Activated T-cell treated with anti-CD3 and anti-CD28 coated beads, Interleukin-2, amount 50 U/mL, for 4 hours (primary cell): Measurements from ENCODE around the gene IQSEC3. TPM values are rescaled to one million over a fixed set of nuclear protein-coding genes. Genes with fewer than 3 reads are reported as not detected.

Experiments
- ATAC-seq, 2 donors: fragments of 200-7000 bp; cut with Tn5 transposase; one replicate each; pipeline ENCODE4 v1.10.0; 2021
- DNase-seq: peaks from one replicate; pipeline ENCODE4 v3.0.0-alpha.2; 2020
- H3K27me3 Mint-ChIP-seq: one replicate; pipeline ENCODE4 v1.8.0; 2021; ENCODE audit warnings: low read depth, mixed read lengths
- H3K36me3 Mint-ChIP-seq: one replicate; pipeline ENCODE4 v1.8.0; 2022; ENCODE audit warnings: mixed read lengths; ENCODE audit not compliant: insufficient read depth
- H3K4me1 Mint-ChIP-seq: one replicate; pipeline ENCODE4 v1.8.0; 2021; ENCODE audit warnings: low read depth, mixed read lengths
- H3K4me3 Mint-ChIP-seq: one replicate; pipeline ENCODE4 v1.8.0; 2021; ENCODE audit warnings: mild to moderate bottlenecking, moderate library complexity, mixed read lengths
- H3K9me3 Mint-ChIP-seq: one replicate; pipeline ENCODE4 v1.8.0; 2021; ENCODE audit warnings: mixed read lengths
- total RNA-seq, 3 donors: library from RNA; stranded (reverse); gene quantifications; one replicate each; pipeline ENCODE4 v1.2.1, GENCODE V29; 2021

The IQSEC3 gene
- total RNA-seq, 3 donors from 2014 or later: 0.46 to 0.82 (median 0.51) TPM

GRCh38 chr12:104551-105081 lies 38.0 kb downstream of the IQSEC3 start:
- H3K4me3 Mint-ChIP-seq: no peak overlapping the region
- ATAC-seq (no peak), DNase-seq (peak; percentile 14)
- H3K9me3 Mint-ChIP-seq: no peaks in the 10 kb centered on the region
- peaks cover 11% of the 10 kb centered on the region for H3K4me1 Mint-ChIP-seq
- H3K27me3 Mint-ChIP-seq: peaks cover 14% of the 10 kb centered on the region
- no peaks in the 10 kb centered on the region for H3K36me3 Mint-ChIP-seq

- Mint-ChIP-seq H3K4me3 (no peak overlapping the region), H3K27me3 (peaks cover 5% of the 10 kb centered on the region), H3K4me1 (peaks cover 17% of the 10 kb centered on the region), H3K36me3 (no peaks in the 10 kb centered on the region), H3K9me3 (no peaks in the 10 kb centered on the region)
- DNase-seq (no peak), ATAC-seq (no peak)
Measured at GRCh38 chr12:105696-106095, 39.1 kb downstream of the IQSEC3 start.

- DNase-seq (no peak), ATAC-seq (no peak)
- Mint-ChIP-seq H3K27me3 (peaks cover 2% of the 10 kb centered on the region), H3K4me1 (peaks cover 17% of the 10 kb centered on the region), H3K4me3 (no peak overlapping the region), H3K9me3 (no peaks in the 10 kb centered on the region), H3K36me3 (no peaks in the 10 kb centered on the region)
Measured at GRCh38 chr12:106118-106591, 39.6 kb downstream of the IQSEC3 start.

- H3K4me3 Mint-ChIP-seq: no peak overlapping the region
- peaks cover 4% of the 10 kb centered on the region for H3K27me3 Mint-ChIP-seq
- no peak for DNase-seq
- H3K36me3 Mint-ChIP-seq: no peaks in the 10 kb centered on the region
- no peaks in the 10 kb centered on the region for H3K9me3 Mint-ChIP-seq
- ATAC-seq: no peak
- peaks cover 17% of the 10 kb centered on the region for H3K4me1 Mint-ChIP-seq
Measured at GRCh38 chr12:108594-108993, 42.0 kb downstream of the IQSEC3 start.

GRCh38 chr12:109446-109845 lies 42.9 kb downstream of the IQSEC3 start:
- Mint-ChIP-seq H3K4me1 (peaks cover 12% of the 10 kb centered on the region), H3K4me3 (no peak overlapping the region), H3K27me3 (peaks cover 4% of the 10 kb centered on the region), H3K36me3 (no peaks in the 10 kb centered on the region), H3K9me3 (no peaks in the 10 kb centered on the region)
- ATAC-seq (no peak), DNase-seq (no peak)

- Mint-ChIP-seq H3K4me3 (no peak overlapping the region), H3K36me3 (no peaks in the 10 kb centered on the region), H3K9me3 (no peaks in the 10 kb centered on the region), H3K4me1 (peaks cover 12% of the 10 kb centered on the region), H3K27me3 (peaks cover 4% of the 10 kb centered on the region)
- DNase-seq: no peak
- ATAC-seq: no peak
Measured at GRCh38 chr12:109872-110271, 43.3 kb downstream of the IQSEC3 start.

GRCh38 chr12:111699-112493 lies 45.3 kb downstream of the IQSEC3 start:
- Mint-ChIP-seq H3K4me1 (peaks cover 9% of the 10 kb centered on the region), H3K27me3 (peaks cover 9% of the 10 kb centered on the region)
- no peak for ATAC-seq

GRCh38 chr12:113347-113746 lies 46.8 kb downstream of the IQSEC3 start:
- DNase-seq (no peak), ATAC-seq (no peak)
- no peaks in the 10 kb centered on the region for H3K9me3 Mint-ChIP-seq
- no peaks in the 10 kb centered on the region for H3K36me3 Mint-ChIP-seq
- peaks cover 9% of the 10 kb centered on the region for H3K4me1 Mint-ChIP-seq
- no peak overlapping the region for H3K4me3 Mint-ChIP-seq
- H3K27me3 Mint-ChIP-seq: peaks cover 19% of the 10 kb centered on the region

More at GRCh38 chr12:111699-112493, 45.3 kb downstream of the IQSEC3 start:
- H3K9me3 Mint-ChIP-seq: no peaks in the 10 kb centered on the region
- no peaks in the 10 kb centered on the region for H3K36me3 Mint-ChIP-seq
- no peak overlapping the region for H3K4me3 Mint-ChIP-seq
- DNase-seq: no peak

- H3K27me3 Mint-ChIP-seq: peaks cover 27% of the 10 kb centered on the region
Measured at GRCh38 chr12:114626-115211, 48.2 kb downstream of the IQSEC3 start.

GRCh38 chr12:115518-115917 lies 49.0 kb downstream of the IQSEC3 start:
- Mint-ChIP-seq H3K4me3 (no peak overlapping the region), H3K9me3 (no peaks in the 10 kb centered on the region), H3K4me1 (no peaks in the 10 kb centered on the region), H3K27me3 (peaks cover 31% of the 10 kb centered on the region), H3K36me3 (no peaks in the 10 kb centered on the region)
- no peak for ATAC-seq
- DNase-seq: no peak

More at GRCh38 chr12:114626-115211, 48.2 kb downstream of the IQSEC3 start:
- Mint-ChIP-seq H3K9me3 (no peaks in the 10 kb centered on the region), H3K4me3 (no peak overlapping the region), H3K4me1 (peaks cover 4% of the 10 kb centered on the region), H3K36me3 (no peaks in the 10 kb centered on the region)
- DNase-seq (no peak), ATAC-seq (no peak)

GRCh38 chr12:115960-116915 lies 49.7 kb downstream of the IQSEC3 start:
- peaks cover 32% of the 10 kb centered on the region for H3K27me3 Mint-ChIP-seq

GRCh38 chr12:117311-117710 lies 50.7 kb downstream of the IQSEC3 start:
- ATAC-seq: no peak
- DNase-seq: no peak
- H3K27me3 Mint-ChIP-seq: peaks cover 37% of the 10 kb centered on the region
- H3K36me3 Mint-ChIP-seq: no peaks in the 10 kb centered on the region
- no peaks in the 10 kb centered on the region for H3K4me1 Mint-ChIP-seq
- H3K4me3 Mint-ChIP-seq: no peak overlapping the region
- no peaks in the 10 kb centered on the region for H3K9me3 Mint-ChIP-seq

More at GRCh38 chr12:115960-116915, 49.7 kb downstream of the IQSEC3 start:
- DNase-seq: no peak
- no peaks in the 10 kb centered on the region for H3K9me3 Mint-ChIP-seq
- no peaks in the 10 kb centered on the region for H3K36me3 Mint-ChIP-seq
- no peaks in the 10 kb centered on the region for H3K4me1 Mint-ChIP-seq
- no peak overlapping the region for H3K4me3 Mint-ChIP-seq
- ATAC-seq: no peak

- DNase-seq: no peak
- H3K9me3 Mint-ChIP-seq: no peaks in the 10 kb centered on the region
- peaks cover 37% of the 10 kb centered on the region for H3K27me3 Mint-ChIP-seq
- no peak overlapping the region for H3K4me3 Mint-ChIP-seq
- H3K4me1 Mint-ChIP-seq: no peaks in the 10 kb centered on the region
- no peaks in the 10 kb centered on the region for H3K36me3 Mint-ChIP-seq
- no peak for ATAC-seq
Measured at GRCh38 chr12:117816-118345, 51.3 kb downstream of the IQSEC3 start.

GRCh38 chr12:118591-118990 lies 52.0 kb downstream of the IQSEC3 start:
- no peaks in the 10 kb centered on the region for H3K36me3 Mint-ChIP-seq
- ATAC-seq (no peak), DNase-seq (no peak)
- H3K4me3 Mint-ChIP-seq: no peak overlapping the region
- no peaks in the 10 kb centered on the region for H3K9me3 Mint-ChIP-seq
- peaks cover 34% of the 10 kb centered on the region for H3K27me3 Mint-ChIP-seq
- H3K4me1 Mint-ChIP-seq: no peaks in the 10 kb centered on the region
